Measurements from ENCODE around the gene SMARCC2. TPM values are rescaled to one million over a fixed set of nuclear protein-coding genes. Genes with fewer than 3 reads are reported as not detected.
A peak's percentile ranks its signal among the peaks of the same experiment; 100 is the strongest.

The SMARCC2 gene
- total and polyA plus RNA-seq, 9 of the 15 experiments (the other 6 are each of a cell fraction or from before 2014, with no cell fraction given): 11.9 to 86.0 (median 36.6) TPM

DNA sequence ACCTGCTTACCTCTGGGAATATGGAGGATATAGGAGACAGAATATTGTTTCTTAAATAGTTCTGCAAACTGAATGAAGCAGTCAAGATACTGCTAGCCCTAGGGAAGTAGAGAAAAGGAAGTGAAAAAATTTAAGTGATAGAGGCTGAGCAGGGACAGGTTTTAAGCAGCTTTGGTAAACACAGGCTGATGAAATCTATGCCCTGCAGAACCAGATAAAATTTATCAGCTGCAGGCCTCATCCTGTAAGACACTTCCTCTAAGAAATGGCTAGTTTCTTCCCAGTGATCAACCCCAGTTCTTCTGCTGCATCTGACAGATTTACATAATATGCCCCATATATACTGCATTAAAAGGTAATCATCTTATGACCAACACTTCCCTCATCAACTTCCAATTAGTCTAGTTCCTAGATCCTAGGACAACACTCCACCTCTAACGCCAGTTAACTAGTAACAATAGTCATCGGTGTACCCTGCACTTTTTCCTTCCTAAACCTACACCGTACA is 62.5 kb downstream of the SMARCC2 start (continued):
- TF ChIP-seq, protein P1, sequence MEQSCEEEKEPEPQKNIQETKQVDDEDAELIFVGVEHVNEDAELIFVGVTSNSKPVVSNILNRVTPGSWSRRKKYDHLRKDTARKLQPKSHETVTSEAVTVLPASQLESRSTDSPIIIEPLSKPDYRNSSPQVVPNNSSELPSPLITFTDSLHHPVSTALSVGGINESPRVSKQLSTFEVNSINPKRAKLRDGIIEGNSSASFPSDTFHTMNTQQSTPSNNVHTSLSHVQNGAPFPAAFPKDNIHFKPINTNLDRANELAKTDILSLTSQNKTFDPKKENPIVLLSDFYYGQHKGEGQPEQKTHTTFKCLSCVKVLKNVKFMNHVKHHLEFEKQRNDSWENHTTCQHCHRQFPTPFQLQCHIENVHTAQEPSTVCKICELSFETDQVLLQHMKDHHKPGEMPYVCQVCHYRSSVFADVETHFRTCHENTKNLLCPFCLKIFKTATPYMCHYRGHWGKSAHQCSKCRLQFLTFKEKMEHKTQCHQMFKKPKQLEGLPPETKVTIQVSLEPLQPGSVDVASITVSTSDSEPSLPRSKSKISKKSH (CRISPR knock-in tag; IDR thresholded peaks at IDR 0.05): no peak
- TF ChIP-seq MCM3 (IDR thresholded peaks at IDR 0.05) (no peak), NFIX (CRISPR knock-in tag; IDR thresholded peaks at IDR 0.05; ENCODE audit: low read depth) (no peak), HDAC3 (IDR thresholded peaks at IDR 0.05; ENCODE audit: borderline replicate concordance, partially characterized antibody) (peak; percentile 86), ZNF436 (CRISPR knock-in tag; IDR thresholded peaks at IDR 0.05) (no peak), SMAD2 (IDR thresholded peaks at IDR 0.05; ENCODE audit: low read depth, low read length) (no peak), SMAD1 (IDR thresholded peaks at IDR 0.05; ENCODE audit: low read depth, low read length, partially characterized antibody) (peak; percentile 82), PML (IDR thresholded peaks at IDR 0.05; ENCODE audit: low read length) (peak; percentile 83), GTF2E2 (tag; IDR thresholded peaks at IDR 0.05) (peak; percentile 81), NCOA2 (IDR thresholded peaks at IDR 0.05; ENCODE audit: partially characterized antibody in 2 of 2) (no peak)
- TF ChIP-seq, protein P2, sequence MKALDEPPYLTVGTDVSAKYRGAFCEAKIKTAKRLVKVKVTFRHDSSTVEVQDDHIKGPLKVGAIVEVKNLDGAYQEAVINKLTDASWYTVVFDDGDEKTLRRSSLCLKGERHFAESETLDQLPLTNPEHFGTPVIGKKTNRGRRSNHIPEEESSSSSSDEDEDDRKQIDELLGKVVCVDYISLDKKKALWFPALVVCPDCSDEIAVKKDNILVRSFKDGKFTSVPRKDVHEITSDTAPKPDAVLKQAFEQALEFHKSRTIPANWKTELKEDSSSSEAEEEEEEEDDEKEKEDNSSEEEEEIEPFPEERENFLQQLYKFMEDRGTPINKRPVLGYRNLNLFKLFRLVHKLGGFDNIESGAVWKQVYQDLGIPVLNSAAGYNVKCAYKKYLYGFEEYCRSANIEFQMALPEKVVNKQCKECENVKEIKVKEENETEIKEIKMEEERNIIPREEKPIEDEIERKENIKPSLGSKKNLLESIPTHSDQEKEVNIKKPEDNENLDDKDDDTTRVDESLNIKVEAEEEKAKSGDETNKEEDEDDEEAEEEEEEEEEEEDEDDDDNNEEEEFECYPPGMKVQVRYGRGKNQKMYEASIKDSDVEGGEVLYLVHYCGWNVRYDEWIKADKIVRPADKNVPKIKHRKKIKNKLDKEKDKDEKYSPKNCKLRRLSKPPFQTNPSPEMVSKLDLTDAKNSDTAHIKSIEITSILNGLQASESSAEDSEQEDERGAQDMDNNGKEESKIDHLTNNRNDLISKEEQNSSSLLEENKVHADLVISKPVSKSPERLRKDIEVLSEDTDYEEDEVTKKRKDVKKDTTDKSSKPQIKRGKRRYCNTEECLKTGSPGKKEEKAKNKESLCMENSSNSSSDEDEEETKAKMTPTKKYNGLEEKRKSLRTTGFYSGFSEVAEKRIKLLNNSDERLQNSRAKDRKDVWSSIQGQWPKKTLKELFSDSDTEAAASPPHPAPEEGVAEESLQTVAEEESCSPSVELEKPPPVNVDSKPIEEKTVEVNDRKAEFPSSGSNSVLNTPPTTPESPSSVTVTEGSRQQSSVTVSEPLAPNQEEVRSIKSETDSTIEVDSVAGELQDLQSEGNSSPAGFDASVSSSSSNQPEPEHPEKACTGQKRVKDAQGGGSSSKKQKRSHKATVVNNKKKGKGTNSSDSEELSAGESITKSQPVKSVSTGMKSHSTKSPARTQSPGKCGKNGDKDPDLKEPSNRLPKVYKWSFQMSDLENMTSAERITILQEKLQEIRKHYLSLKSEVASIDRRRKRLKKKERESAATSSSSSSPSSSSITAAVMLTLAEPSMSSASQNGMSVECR (CRISPR knock-in tag; IDR thresholded peaks at IDR 0.05): 0 out of 2 replicates have a peak, but pooled peaks have one; percentile 47
- TF ChIP-seq, protein P3, sequence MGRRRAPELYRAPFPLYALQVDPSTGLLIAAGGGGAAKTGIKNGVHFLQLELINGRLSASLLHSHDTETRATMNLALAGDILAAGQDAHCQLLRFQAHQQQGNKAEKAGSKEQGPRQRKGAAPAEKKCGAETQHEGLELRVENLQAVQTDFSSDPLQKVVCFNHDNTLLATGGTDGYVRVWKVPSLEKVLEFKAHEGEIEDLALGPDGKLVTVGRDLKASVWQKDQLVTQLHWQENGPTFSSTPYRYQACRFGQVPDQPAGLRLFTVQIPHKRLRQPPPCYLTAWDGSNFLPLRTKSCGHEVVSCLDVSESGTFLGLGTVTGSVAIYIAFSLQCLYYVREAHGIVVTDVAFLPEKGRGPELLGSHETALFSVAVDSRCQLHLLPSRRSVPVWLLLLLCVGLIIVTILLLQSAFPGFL (CRISPR knock-in tag; IDR thresholded peaks at IDR 0.05): no peak
- TF ChIP-seq, protein P4, sequence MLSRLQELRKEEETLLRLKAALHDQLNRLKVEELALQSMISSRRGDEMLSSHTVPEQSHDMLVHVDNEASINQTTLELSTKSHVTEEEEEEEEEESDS (CRISPR knock-in tag; IDR thresholded peaks at IDR 0.05): no peak
- TF ChIP-seq, protein P5, sequence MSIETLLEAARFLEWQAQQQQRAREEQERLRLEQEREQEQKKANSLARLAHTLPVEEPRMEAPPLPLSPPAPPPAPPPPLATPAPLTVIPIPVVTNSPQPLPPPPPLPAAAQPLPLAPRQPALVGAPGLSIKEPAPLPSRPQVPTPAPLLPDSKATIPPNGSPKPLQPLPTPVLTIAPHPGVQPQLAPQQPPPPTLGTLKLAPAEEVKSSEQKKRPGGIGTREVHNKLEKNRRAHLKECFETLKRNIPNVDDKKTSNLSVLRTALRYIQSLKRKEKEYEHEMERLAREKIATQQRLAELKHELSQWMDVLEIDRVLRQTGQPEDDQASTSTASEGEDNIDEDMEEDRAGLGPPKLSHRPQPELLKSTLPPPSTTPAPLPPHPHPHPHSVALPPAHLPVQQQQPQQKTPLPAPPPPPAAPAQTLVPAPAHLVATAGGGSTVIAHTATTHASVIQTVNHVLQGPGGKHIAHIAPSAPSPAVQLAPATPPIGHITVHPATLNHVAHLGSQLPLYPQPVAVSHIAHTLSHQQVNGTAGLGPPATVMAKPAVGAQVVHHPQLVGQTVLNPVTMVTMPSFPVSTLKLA (conservative IDR thresholded peaks at IDR 0.05): peak in 1 of 2 experiments; percentile 9; a peak in 1 of 4 replicates
- TF ChIP-seq, protein P6, sequence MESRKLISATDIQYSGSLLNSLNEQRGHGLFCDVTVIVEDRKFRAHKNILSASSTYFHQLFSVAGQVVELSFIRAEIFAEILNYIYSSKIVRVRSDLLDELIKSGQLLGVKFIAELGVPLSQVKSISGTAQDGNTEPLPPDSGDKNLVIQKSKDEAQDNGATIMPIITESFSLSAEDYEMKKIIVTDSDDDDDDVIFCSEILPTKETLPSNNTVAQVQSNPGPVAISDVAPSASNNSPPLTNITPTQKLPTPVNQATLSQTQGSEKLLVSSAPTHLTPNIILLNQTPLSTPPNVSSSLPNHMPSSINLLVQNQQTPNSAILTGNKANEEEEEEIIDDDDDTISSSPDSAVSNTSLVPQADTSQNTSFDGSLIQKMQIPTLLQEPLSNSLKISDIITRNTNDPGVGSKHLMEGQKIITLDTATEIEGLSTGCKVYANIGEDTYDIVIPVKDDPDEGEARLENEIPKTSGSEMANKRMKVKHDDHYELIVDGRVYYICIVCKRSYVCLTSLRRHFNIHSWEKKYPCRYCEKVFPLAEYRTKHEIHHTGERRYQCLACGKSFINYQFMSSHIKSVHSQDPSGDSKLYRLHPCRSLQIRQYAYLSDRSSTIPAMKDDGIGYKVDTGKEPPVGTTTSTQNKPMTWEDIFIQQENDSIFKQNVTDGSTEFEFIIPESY (CRISPR knock-in tag; IDR thresholded peaks at IDR 0.05): no peak

All from K562 (cell line).